Measurements from ENCODE around the gene SRRM3.
"Not testable (repeated sequence)": the region's sequence is repeated elsewhere in the genome, so short reads cannot be mapped to it uniquely, and the experiment has no call there.

Gene SRRM3

DNA sequence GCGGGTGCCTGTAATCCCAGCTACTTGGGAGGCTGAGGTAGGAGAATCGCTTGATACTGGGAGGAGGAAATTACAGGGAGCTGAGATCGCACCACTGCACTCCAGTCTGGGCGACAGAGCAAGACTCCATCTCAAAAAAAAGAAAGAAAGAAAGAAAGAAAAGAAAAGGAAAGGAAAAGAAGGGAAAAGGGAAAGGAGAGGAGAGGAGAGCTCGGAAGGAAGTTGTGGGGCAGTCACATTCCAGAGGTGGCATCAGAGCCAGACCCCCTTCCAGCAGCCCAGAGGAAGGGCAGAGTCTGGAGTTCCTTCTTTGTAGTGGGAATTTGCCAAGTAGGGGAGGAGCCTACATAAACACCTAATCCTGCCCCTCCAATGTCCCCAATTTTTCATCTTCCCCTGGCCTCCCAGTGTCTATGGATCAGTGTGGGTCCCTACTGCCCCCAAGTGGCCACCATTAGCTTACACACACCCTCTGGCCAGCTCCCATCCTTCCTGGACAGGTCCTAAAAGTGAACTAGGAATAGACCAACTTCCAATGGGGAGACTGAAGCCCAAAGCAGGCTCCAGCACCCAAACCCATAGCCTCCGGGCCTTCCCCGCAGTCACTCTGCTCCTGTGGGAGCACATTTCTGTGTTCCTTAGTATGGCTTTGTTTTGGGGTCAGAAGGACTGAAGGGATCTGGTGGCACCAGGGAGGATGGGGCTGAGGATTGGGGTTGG, 61.1 kb downstream of the SRRM3 start:
- no peak for DNase-seq (ENCODE audit: low read depth)

DNA sequence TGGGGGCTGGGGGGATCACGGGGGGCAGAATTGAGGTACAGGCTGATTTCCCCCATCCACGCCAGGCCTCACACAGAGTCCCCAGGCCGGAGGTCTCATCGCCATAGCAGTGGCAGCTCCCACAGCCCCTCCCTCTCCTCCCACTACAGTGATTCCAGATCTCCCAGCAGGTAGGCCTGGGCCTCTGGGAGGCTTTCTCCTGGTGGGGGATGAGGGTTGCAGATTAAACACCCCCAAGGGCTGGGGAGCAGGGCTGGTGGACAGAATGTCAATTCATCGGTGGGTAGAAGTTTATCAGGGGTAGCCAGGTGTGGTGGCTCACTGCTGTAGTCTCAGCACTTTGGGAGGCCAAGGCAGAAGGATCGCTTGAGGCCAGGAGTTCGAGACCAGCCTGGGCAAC, 63.6 kb downstream of the SRRM3 start:
- no peak for DNase-seq (ENCODE audit: low read depth)

DNA sequence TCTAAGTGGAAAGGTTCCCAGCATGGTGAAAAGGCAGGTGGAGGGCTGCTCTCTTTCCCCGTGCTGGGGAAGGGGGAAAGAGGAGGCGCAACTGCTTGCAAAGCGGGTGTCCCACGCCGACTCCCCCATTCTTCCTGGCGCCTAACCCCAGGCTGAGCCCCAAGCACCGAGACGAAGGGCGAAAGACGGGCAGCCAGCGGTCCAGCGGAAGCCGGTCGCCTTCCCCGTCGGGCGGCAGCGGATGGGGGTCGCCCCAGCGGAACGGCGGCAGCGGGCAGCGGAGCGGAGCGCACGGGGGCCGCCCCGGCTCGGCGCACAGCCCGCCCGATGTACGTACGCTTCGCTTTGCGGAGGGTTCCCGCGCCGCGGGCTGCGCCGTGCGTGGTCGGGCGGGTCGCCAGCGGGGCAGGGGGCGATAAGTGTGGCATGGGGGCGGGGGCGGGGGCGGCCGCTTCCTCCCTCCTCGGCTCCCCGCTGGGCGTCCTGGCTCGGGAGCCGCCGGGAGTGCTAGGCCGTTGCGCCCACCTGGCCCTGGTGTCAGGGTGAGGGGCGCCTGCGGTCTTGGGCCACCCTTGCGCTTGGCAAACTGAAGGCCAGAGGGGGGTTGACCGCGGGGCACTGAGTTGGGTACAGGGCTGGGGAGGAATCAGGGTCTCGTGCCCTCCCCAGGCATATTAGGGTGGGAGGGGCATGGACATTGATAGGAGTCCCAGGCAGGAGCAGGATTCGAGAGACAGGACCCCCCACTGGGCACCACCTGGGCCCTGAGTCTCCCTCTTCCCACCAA, 65.6 kb downstream of the SRRM3 start:
- DNase-seq (ENCODE audit: low read depth): no peak

DNA sequence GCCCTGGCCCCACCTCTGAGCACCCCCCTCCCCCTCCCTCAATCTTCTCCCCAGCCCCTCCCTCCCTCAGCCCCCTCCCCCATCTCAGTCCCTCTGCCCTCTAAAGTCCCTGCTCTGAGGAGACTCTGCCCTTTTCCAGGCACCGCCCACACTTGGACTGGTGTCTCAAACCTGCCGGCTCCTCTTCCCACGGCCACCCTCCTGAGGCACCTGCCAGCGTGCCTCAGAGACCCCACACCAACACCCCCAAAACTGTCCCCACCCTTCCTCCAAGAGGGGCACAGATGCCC, 66.1 kb downstream of the SRRM3 start:
- DNase-seq (ENCODE audit: low read depth): no peak

DNA sequence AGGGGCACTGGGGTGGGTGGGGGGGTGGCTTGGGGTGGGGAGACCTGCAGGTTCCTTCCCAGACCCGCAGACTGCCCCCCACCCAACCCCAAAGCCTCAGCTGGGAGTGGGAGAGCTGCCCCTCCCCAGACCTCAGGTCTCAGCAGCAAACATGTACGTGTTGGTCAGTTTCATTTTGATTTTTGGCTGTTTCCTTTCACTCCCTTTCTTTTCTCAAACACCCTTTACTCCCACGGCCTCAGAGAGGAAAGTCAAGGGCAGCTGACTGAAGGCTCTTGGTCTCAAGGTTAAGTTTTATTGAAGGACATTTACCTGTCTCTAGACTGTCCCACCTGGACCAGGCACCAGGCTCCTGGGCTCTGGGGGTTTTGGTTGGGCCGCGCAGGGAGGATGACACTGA, 66.7 kb downstream of the SRRM3 start:
- no peak for DNase-seq (ENCODE audit: low read depth)

DNA sequence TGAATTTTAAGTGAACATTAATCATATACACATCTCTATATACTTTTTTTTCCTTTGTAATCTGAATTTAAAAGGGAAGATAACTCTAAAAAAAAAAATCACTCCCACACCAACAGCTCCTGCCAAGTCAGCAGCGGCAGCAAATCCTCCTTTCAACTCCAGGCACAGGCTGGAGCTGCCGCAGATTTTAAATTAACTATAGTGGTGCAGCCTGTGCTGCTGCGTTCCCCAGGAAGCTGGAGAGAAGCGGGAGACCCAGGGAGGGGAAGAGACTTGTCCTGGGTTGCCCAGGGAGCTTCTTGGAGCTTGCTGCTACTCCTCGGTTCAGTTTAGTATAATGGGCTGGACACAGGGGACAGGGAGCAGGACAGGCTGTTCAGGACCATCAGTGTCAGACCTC, 68.2 kb downstream of the SRRM3 start:
- no peak for DNase-seq (ENCODE audit: low read depth)

DNA sequence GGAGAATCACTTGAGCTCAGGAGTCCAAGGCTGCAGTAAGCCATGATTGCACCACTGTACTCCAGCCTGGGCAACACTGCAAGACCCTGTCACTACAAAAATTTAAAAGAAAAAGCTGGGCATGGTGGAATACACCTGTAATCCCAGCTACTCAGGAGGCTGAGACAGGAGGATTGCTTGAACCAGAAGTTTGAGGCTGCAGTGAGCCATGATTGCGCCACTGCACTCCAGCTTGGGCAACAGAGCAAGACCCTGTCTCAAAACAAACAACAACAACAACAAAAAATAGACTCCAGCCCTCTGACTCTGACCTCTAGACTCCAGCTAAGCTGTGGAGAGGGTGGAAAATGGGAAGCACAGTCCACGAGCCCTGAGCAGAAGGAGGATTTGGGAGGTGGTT, 69.7 kb downstream of the SRRM3 start:
- DNase-seq (ENCODE audit: low read depth): not testable (repeated sequence)

DNA sequence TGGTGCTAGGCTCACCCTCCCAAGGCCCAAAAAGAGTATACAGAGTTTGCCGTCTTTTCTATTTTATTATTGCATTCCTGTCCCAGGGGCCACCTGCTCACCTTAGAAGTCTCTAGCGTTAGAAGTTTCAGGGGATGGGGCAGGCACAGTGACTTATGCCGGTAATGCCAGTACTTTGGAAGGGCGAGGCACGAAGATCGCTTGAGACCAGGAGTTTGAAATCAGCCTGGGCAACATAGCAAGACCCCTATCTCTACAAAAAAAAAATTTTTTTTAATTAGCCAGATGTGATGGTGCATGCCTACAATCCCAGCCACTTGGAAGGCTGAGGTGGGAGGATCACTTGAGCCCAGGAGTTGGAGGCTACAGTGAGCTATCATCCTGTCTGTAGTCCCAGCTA, 70.4 kb downstream of the SRRM3 start:
- no peak for DNase-seq (ENCODE audit: low read depth)

DNA sequence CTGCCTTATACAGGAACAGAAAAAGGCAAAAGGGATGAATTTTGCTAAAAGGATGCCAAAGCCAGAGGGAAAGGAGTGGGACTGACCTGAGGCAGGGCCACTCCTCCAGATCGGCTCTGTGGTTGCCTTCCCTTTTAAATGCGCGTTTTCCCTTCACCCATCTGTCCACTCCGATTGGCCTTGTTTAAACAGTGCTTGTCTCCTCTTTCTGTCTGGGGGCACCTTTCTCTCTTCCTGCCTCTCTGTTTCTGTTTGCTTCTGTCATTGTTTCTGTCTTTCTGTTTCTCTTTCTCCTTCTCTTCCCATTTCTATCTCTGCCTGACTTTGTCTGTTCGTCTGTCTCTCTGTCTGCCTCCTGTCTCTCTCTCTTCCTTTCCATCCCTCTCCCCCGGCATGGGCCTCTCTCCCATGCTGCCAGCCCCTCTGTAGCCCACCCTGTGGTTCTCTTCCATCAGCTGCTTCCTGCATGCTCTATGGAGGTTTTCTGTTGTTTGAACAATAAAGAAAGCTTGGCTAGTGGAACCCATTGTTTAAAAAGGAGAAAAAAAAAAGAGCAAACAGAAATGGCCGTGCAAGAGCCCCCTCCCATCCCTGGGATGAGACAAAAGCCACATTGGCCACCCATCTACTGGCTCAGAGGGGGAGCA, 71.3 kb downstream of the SRRM3 start:
- no peak for DNase-seq (ENCODE audit: low read depth)

DNA sequence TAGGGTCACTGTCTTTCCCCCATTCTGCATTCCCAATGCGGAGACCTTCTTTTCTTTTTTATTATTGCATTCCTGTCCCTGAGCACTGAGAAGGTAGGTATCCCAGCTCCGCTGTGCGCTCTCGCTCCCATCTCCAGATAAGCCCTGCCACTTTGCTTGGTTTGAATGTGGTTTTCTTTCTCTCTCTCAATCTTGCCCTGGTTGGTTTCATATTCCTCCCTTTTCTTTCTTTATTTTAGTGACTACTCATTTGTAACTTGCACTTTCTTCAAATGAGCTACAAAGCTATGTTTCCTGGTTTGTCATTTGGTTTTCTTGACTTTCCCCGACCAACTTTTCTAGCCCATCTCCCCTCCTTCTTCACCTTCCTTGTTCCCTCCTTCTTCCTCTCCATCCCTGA, 71.8 kb downstream of the SRRM3 start:
- no peak for DNase-seq (ENCODE audit: low read depth)

DNA sequence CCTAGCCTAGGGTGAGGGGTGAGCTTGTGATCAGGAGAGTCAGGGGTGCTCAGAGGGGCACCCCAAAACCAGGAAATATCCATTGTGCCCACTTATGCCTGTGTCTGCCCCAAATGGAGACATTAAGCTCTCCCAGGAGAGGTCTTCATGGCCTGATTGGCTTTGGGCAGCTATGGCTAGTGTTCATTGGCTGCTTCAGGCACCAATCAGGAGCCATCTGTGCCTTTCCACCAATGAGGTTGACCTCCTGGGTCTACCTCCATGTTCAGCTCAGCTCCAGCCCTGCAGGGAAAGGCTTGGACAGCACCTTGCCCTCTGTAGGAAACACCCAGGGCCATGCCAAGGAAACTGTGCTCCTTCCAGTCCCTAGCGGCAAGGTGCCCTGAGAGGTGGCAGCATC, 76.8 kb downstream of the SRRM3 start:
- DNase-seq (ENCODE audit: low read depth): no peak

DNA sequence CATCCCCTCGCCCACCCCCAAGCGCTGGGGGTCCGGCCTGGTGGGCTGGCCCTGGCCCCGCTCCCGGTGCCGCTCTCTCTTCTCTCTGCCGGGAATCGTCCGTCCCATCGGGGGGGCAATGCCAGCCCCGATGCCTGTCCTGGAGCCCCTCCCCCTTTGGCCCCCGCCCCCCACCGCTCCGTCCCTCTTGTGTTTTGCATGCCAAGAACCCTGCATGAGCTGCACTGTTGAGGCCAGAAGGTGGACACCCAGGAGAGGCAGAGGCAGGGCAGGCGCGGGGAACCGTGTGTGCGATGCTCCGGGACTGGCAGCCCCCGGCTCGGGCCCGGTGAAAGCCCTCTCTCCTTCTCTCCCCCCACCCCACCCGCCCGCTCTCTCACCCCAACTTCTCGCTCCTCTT, 78.7 kb downstream of the SRRM3 start:
- DNase-seq (ENCODE audit: low read depth): no peak

DNA sequence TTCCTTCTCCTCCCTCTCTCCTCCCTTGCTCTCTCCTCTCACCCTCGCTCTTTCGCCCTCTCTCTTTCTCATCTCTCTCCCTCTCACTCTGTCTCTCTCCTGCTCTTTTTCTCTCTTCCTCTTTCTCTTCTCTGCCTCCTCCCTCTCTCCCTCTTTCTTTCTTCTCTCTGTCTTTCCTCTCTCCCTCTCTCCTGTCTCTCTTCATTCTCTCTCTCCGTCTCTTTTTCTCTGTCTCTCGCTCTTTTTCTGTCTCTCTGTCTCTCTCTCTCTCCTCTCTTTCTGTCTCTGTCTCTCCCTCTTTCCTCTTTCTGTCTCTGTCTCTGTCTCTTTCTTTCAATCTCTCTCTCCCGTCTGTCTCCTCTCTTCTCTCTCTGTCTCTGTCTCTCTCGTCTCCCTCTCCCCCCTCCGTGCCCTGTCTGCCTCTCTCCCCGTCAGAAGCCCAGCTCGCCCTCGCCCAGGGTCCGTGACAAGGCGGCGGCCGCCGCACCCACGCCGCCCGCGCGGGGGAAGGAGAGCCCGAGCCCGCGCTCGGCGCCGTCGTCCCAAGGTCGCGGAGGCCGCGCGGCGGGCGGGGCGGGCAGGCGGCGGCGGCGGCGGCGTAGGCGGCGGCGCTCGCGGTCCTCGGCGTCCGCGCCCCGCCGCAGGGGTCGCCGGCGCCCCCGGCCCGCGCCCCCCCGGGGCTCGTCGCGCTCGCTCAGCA, 79.5 kb downstream of the SRRM3 start:
- no peak for DNase-seq (ENCODE audit: low read depth)

DNA sequence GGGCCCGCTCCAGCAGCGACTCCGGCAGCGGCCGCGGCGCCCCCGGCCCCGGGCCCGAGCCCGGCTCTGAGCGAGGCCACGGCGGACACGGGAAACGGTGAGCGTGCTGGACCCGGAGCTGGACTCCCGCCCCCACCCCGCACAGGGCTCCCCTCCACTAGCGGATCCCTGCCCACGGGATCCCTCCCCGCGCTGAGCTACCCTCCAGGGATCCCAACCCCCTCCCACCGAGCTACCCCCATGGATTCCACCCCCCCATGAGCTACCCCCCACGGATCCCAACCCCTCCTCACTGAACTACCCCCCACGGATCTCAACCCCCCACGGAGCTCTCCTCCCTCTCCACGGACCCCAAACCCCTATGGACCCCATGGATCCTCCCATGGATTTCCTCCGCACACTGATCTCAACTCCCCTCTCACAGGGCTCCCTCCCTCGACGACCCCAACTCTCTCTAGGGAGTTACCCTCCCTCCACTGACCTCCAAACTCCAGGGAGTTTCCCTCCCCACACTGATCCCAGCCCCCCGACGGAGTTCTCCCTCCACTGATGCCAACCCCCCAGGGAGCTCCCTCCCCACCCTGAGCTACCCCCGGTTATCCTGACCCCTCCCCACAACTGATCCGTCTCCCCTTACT, 80.1 kb downstream of the SRRM3 start:
- DNase-seq (ENCODE audit: low read depth): no peak

DNA sequence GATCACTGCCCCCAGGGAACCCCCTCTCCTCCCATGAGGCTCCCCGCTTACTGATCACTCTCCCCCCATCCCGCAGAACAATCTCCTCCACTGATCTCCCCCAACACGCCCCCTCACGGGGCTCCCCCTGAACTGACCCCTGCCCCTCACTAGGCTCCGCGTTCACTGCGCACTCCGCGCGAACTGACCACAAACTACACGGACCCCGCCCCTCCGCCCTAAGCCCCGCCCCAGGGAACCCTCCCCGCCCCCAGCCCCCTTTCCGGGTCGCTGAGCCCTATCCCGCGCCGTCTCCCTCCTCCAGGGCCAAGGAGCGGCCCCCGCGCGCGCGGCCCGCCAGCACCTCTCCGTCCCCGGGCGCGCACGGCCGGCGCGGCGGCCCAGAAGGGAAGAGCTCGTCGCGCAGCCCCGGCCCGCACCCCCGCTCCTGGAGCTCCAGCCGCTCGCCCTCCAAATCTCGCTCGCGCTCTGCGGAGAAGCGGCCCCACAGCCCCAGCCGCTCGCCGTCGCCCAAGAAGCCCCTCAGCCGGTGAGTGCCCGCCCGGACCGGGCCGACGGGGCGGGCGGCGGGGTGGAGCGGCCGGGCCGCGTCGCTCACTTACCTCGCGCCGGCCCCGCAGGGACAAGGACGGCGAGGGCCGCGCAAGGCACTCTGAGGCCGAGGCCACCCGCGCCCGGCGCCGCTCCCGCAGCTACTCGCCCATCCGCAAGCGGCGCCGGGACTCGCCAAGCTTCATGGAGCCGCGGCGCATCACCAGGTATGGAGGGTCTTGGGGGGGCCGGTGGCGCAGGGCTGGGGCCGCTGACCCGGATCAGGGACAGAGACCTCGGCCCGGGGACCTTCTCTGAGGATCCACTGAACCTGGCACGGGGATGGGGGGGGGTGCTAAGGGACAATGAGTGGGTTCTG, 80.9 kb downstream of the SRRM3 start:
- DNase-seq (ENCODE audit: low read depth): no peak

DNA sequence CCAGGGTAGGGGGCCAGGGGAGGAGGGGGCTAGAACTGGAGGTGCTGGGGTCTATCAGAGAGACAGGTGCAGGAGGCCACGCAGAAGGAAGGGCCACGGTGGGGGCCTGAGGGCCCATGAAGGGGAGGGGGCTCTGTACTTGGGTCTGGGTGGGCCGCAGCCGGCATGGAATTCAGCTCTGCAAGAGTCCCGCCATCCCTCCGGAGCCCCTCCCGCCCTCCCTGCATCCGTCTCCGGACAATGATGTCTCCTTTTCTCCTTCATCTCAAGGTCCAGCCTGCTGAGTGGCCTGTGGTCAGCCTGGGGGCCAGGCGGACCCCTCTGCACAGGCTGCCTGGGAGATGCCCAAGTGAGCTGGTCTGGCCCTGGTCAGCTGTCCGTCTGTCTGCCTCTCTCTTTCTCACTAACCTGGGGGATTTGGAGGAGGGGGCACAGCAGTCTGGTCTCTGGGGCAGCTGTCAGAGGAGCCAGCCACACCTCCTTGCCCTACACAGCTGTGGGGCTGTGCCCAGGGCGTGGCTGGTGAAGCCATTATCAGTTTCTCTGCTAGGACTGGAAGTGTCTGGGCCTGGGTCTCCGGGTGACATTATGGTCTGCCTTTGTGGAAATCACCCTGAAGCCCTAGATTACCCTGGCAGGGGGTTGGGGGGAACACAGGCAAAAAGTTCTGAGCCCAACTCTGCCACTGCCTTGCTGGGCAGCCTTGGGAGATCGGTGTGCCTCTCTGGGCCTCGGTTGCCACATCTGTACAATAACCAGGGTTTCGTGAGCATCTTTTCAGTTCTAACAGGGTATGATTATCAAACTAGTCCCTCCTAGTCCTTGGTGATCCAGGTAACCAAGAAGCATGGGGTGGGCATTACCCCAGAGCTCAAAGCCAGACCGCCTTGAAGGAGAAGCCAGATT, 81.8 kb downstream of the SRRM3 start:
- no peak for DNase-seq (ENCODE audit: low read depth)

DNA sequence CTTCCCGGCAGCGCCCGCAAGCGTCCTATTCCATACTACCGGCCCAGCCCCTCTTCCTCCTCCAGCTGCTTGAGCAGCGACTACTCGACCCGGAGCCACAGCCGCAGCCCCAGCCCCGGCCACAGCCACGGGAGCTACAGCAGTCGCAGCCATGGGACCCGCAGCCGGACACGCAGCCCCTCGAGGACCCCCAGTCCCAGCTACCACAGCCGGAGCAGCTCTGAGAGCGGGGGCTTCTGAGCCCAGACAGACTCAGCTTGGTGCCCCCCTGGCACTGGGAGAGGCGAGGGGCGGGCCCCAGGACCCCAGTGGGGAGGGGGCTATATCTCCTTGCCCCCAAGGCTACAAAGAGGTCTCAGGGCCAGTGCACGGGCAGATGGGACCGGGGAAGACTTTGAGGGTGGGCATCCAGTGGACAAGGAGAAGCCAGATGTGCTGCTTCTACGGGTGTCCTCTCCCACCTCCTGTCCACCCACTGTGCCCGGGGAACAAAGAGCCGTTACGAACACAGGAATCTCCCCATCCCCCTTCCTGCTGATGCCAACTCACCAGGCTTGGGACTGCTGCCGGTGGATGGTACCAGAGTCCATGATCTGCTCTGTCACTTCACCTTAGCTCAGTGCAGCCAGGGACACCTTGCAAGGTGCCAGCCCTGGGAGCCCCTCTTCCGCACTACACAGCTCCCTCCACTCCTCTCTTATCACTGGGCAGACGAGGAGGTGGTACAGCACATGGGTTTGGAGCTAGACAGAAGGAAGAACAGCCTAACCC, 84.1 kb downstream of the SRRM3 start:
- no peak for DNase-seq (ENCODE audit: low read depth)

DNA sequence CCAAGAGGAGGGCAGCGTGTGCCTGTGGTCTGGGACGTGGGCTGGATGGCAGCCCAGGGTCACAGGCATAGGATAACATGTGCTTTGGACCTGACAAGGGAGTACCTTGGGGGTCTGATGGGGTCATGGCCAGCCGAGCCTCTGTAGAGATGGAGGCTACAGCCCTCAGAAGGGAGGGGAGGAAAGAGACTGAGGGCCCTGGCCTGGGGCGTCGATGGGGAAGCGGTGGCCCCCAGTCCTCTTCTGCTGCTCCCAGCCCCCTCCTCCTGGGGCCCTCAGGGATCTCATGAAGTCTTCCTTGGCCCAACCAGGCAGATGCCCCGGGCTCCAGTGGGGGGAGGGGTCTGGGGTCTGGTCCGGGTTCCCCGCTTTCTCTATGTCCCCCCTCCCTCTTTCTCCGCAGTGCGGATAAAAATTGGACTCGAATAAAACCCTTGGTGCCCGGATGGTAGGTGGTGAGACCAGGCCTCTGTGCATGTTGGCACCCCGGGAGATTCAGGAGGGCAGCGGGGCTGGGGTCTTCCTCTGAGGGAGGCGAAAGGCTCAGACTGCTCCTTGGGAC, 85.2 kb downstream of the SRRM3 start:
- no peak for DNase-seq (ENCODE audit: low read depth)

DNA sequence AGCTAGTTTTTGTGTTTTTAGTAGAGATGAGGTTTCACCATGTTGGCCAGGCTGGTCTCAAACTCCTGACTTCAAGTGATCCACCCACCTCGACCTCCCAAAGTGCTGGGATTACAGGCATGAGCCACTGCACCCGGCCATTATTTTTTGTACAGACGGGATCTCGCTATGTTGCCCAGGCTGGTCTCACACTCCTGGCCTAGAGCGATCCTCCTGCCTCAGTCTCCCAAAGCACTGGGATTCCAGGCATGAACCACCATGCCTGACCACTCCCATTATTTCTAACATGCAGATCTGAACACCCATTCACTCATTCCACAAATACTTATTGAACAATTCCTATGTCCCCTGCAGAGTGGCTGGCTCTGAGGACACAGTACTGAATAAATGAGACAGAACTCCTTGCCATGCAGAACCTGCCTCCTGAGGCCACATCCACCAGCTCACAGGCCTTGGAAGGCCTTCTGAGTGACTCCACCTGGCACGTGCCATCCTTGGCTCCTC, 89.2 kb downstream of the SRRM3 start:
- not testable (repeated sequence) for DNase-seq (ENCODE audit: low read depth)
